Common myeloid progenitor, CD34-positive (primary cell): Measurements from ENCODE around the gene RAB37.

ENCODE experiments used
- CTCF ChIA-PET: fragments of 350-600 bp; sonication (Branson Sonifier 250); formaldehyde crosslinking; loops from one replicate; lab custom pipeline; 2021; ENCODE audit warnings: antibody characterized with exemption; lab: Charles Lee
- POLR2A ChIA-PET: fragments of 350-600 bp; sonication (Branson Sonifier 250); formaldehyde crosslinking; loops from one replicate; lab custom pipeline; 2021; ENCODE audit warnings: antibody characterized with exemption; lab: Charles Lee
- DNase-seq, 3 donors: peaks; one replicate each; pipeline versions ENCODE4 v3.0.0 to v3.0.0-alpha.2; 2013
- H3K27ac ChIP-seq, 2 experiments: 1 replicate in 1 of 2; 2 replicates in 1 of 2; pipeline ENCODE4 v1.7.0; 2013; ENCODE audit warnings: inconsistent platforms in 2 of 2, low read length in 2 of 2, mild to moderate bottlenecking in 2 of 2, low read depth in 1 of 2, moderate library complexity in 1 of 2; ENCODE audit not compliant: severe bottlenecking in 2 of 2, insufficient read depth in 1 of 2, poor library complexity in 1 of 2
- H3K27me3 ChIP-seq, 5 experiments: replicated peaks in 2 of 5; 1 replicate in 3 of 5; 2 replicates in 2 of 5; pipeline versions ENCODE4 v1.6.1 to v1.7.0; 2013; ENCODE audit warnings: low read length in 4 of 5, mild to moderate bottlenecking in 2 of 5, moderate library complexity in 2 of 5, inconsistent platforms in 1 of 5; ENCODE audit not compliant: insufficient read depth in 5 of 5, control insufficient read depth in 4 of 5
- H3K36me3 ChIP-seq, 4 experiments: 1 replicate in 2 of 4; 2 replicates in 2 of 4; pipeline versions ENCODE4 v1.6.1 to v1.7.0; 2013; ENCODE audit warnings: low read length in 3 of 4, control low read depth in 1 of 4, mild to moderate bottlenecking in 1 of 4; ENCODE audit not compliant: control insufficient read depth in 4 of 4, insufficient read depth in 4 of 4
- H3K4me1 ChIP-seq, 4 experiments: 1 replicate in 3 of 4; 2 replicates in 1 of 4; pipeline versions ENCODE4 v1.6.1 to v1.7.1; 2013; ENCODE audit warnings: low read length in 3 of 4, mild to moderate bottlenecking in 3 of 4, control low read depth in 1 of 4, inconsistent platforms in 1 of 4, moderate library complexity in 1 of 4; ENCODE audit not compliant: control insufficient read depth in 4 of 4, insufficient read depth in 4 of 4; ENCODE audit errors: control extremely low read depth in 1 of 4
- H3K4me3 ChIP-seq, 7 experiments: 1 replicate in 4 of 7; 2 replicates in 3 of 7; pipeline versions ENCODE4 v1.5.1 to v1.7.0; 2013; ENCODE audit warnings: mild to moderate bottlenecking in 7 of 7, low read length in 6 of 7, moderate library complexity in 6 of 7, inconsistent platforms in 2 of 7, low read depth in 2 of 7, control low read depth in 1 of 7; ENCODE audit not compliant: insufficient read depth in 4 of 7, control insufficient read depth in 1 of 7; ENCODE audit errors: extremely low read depth in 1 of 7
- H3K9me3 ChIP-seq, 5 experiments: 1 replicate in 4 of 5; 2 replicates in 1 of 5; pipeline versions ENCODE4 v1.6.1 to v1.7.1; 2013; ENCODE audit warnings: low read length in 4 of 5, mild to moderate bottlenecking in 2 of 5, inconsistent platforms in 1 of 5, low read depth in 1 of 5, moderate library complexity in 1 of 5; ENCODE audit not compliant: control insufficient read depth in 4 of 5, insufficient read depth in 2 of 5; ENCODE audit errors: control extremely low read depth in 1 of 5
- WGBS: methylation state at CpG from one replicate; pipeline ENCODE4 v1.1.5; 2013; ENCODE audit not compliant: insufficient coverage; 5-methylcytosine and 5-hydroxymethylcytosine counted together

RAB37 gene

DNA sequence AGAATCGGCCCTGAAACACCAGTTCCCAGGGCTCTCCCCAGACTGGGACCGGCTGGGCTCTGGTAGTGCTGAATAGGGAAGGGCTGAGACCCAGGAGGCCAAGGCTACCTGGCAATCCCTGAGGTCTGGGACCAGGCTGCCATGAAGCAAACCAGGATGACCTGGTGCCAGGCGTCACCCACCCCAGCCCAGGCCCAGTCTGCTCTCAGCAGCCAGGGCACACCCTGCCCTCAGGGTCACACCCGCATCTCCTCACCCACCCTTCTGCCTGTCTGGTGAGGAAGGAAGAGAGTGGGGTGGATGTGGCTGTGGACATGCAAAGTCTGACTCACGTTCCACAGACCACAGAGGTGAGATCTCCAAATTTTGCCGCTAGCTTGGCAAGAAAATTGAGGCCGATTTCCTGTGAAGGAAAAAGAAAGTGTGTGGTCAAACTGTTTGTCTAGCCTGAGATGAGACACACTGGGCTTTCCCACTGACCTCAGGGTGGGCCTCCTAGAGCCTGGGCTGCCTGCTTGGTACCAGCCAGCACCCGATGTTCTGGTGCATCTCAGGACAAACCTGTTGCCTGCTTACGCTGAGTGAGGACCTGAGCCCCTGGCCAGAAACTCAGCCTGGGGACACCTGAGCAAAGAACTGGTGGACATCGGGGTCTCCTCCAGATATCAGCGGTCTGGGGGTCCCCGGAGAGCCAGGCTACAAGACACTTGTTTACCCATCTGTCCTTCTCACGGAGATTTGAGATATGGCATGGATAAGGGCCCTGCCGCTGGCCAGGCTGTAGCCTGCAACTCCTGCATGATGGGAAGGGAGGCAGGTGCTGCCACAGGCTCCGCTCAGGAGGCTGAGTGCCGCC is 6.3 kb upstream of the RAB37 start:
- POLR2A ChIA-PET = interaction anchor here (0.6 to 0.9 kb wide), 3 partner anchors 7 to 237 kb away, joined by 3 read pairs; no protein-coding TSS in a partner anchor
- no peaks in the 10 kb centered on the region for H3K9me3 ChIP-seq
- no peaks in the 10 kb centered on the region for H3K27me3 ChIP-seq
- H3K4me3 ChIP-seq = peak overlapping the region in 1 of 7 experiments; percentile 0
- no peak overlapping the region for H3K27ac ChIP-seq
- peaks cover 0 to 27% (median 25%) of the 10 kb centered on the region in 4 experiments for H3K4me1 ChIP-seq
- WGBS = 57% methylated on average over 11 of the region's 16 CpGs
- H3K36me3 ChIP-seq = no peaks in the 10 kb centered on the region
- CTCF ChIA-PET = interaction anchor here (1.0 to 1.5 kb wide), 2 partner anchors 14 to 44 kb away, joined by 3 to 4 read pairs; no protein-coding TSS in a partner anchor
- DNase-seq = peak; percentile 66 to 92 (median 88)

DNA sequence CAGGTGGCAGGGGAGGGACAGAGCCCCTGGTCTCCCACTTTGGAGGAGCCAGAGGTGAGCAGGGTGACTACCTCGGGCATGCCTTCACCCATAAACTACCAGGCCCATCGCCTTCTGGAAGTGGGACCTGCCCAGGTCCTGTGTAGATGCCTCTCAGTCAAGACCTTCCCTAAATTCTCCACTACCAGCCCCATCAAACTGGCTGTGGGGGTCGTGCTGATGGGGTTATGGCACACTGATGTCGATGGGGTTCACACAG is 5.8 kb upstream of the RAB37 start:
- POLR2A ChIA-PET = interaction anchor here (0.6 kb wide), 1 partner anchor 236 kb away, joined by 3 read pairs; no protein-coding TSS in a partner anchor
- H3K9me3 ChIP-seq = no peaks in the 10 kb centered on the region

GRCh38 chr17:74732042-74732867 is 4.8 kb upstream of the RAB37 start:
- Histone ChIP-seq H3K36me3 (no peaks in the 10 kb centered on the region), H3K4me3 (no peak overlapping the region), H3K9me3 (no peaks in the 10 kb centered on the region), H3K27ac (no peak overlapping the region), H3K27me3 (no peaks in the 10 kb centered on the region), H3K4me1 (peaks cover 0 to 38% (median 34%) of the 10 kb centered on the region in 4 experiments)
- WGBS = 92% methylated on average over 11 of the region's 12 CpGs
- no peak for DNase-seq
- ChIA-PET POLR2A (no interaction called here), CTCF (interaction anchor here (1.1 kb wide), 1 partner anchor 46 kb away, joined by 3 read pairs; no protein-coding TSS in a partner anchor)

More for the DNA sequence above, 5.8 kb upstream of the RAB37 start:
- DNase-seq = no peak
- whole genome bisulfite sequencing = 89% methylated on average over 4 of the region's 4 CpGs
- Histone ChIP-seq H3K36me3 (no peaks in the 10 kb centered on the region), H3K4me1 (peaks cover 0 to 33% (median 31%) of the 10 kb centered on the region in 4 experiments), H3K27me3 (no peaks in the 10 kb centered on the region), H3K4me3 (no peak overlapping the region), H3K27ac (no peak overlapping the region)
- CTCF ChIA-PET = interaction anchor here (1.0 to 1.5 kb wide), 2 partner anchors 13 to 45 kb away, joined by 3 to 4 read pairs; no protein-coding TSS in a partner anchor

DNA sequence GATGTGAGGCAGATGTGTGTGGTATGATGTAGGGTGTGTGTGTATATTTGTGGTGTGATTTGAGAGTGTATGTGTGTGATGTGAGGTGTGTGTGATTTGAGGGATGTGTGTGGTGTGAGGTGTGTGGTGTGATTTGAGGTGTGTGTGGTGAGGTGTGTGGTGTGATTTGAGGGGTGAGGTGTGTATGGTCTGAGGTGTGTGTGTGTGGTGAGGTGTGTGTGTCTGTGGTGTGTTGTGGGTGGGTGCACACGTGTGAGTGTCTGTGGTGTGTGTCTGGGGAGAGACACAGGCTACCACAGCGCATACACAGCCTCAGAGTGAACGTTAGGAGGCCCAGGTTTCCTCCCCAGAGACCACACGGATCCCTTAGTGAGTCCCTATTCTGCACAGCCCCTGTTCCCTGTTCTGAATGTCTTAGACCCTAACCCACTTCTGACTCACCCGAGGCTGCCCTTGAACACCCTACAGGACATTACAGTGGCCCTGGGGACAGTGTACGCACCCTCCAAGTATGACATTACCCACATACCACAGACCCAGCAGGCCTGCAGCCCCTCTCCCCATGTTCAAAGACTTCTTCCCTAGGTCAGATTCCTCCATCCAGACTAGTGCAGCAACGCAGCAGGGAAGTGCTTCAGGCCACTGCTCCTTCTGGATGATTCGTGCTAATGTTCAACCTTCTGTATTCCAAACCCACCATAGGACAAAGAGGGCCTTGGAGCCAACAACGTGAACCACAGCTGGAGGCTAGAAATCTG is 3.5 kb upstream of the RAB37 start:
- Histone ChIP-seq H3K9me3 (no peaks in the 10 kb centered on the region), H3K36me3 (no peaks in the 10 kb centered on the region), H3K4me1 (peaks cover 0 to 51% (median 43%) of the 10 kb centered on the region in 4 experiments), H3K4me3 (no peak overlapping the region), H3K27me3 (no peaks in the 10 kb centered on the region), H3K27ac (no peak overlapping the region)
- no peak for DNase-seq
- WGBS = 89% methylated on average over 7 of the region's 9 CpGs
- ChIA-PET POLR2A (no interaction called here), CTCF (no interaction called here)

- H3K27me3 ChIP-seq = no peaks in the 10 kb centered on the region
- ChIA-PET CTCF (interaction anchor here (1.1 to 5.1 kb wide), 2 partner anchors 53 to 77 kb away, joined by 3 to 151 read pairs; no protein-coding TSS in a partner anchor), POLR2A (no interaction called here)
- DNase-seq = no peak
- 100% methylated on average over 3 of the region's 3 CpGs for WGBS
- H3K4me1 ChIP-seq = peaks cover 6 to 58% (median 50%) of the 10 kb centered on the region in 4 experiments
- no peaks in the 10 kb centered on the region for H3K36me3 ChIP-seq
- H3K27ac ChIP-seq = no peak overlapping the region
- no peak overlapping the region for H3K4me3 ChIP-seq
- no peaks in the 10 kb centered on the region for H3K9me3 ChIP-seq
Measured at GRCh38 chr17:74734256-74734655, 2.8 kb upstream of the RAB37 start.

- Histone ChIP-seq H3K27me3 (no peaks in the 10 kb centered on the region), H3K4me1 (peaks cover 6 to 69% (median 62%) of the 10 kb centered on the region in 4 experiments), H3K36me3 (peaks cover 0 to 8% (median 0%) of the 10 kb centered on the region in 4 experiments), H3K4me3 (peak overlapping the region; percentile 61 to 88 (median 70)), H3K9me3 (no peaks in the 10 kb centered on the region), H3K27ac (peak overlapping the region; percentile 81 to 89)
- 0% methylated on average over 33 of the region's 38 CpGs for WGBS
- DNase-seq = peak; percentile 85 to 86 (median 85)
- ChIA-PET CTCF (interaction anchor here (0.8 to 5.1 kb wide), 32 partner anchors 9 to 126 kb away, joined by 3 to 151 read pairs (median 10); partner anchors contain the start of genes CD300LF and NAT9), POLR2A (interaction anchor here (0.6 to 3.3 kb wide), 16 partner anchors 8 to 436 kb away, joined by 3 to 36 read pairs (median 5); partner anchors contain the start of genes NAT9 and NHERF1)
Measured at GRCh38 chr17:74737299-74738050, 419 bp downstream of the RAB37 start.
